Prostate gland (tissue), 2 donors: ENCODE measurements around the gene TJP2. TPM values are rescaled to one million over a fixed set of nuclear protein-coding genes. Genes with fewer than 3 reads are reported as not detected.

Source experiments
- DNase-seq: peaks from one replicate; pipeline ENCODE4 v3.0.0-alpha.2; 2019; ENCODE audit warnings: low spot score
- H3K27ac ChIP-seq, 2 donors: fragments of 200-600 bp; sonication (generic); 2 replicates each; pipeline ENCODE4 v1.5.1; 2017 to 2019
- H3K27me3 ChIP-seq: fragments of 200-600 bp; sonication (generic); replicated peaks from 2 replicates; pipeline ENCODE4 v1.5.1; 2019; ENCODE audit not compliant: insufficient read depth
- H3K36me3 ChIP-seq, 2 donors: fragments of 200-600 bp; sonication (generic); 1 replicate in 1 of 2; 2 replicates in 1 of 2; pipeline versions ENCODE4 v1.5.1 to v1.8.1; 2017 to 2019
- H3K4me1 ChIP-seq: fragments of 200-600 bp; sonication (generic); replicated peaks from 2 replicates; pipeline ENCODE4 v1.5.1; 2019
- H3K4me3 ChIP-seq, 2 donors: fragments of 200-600 bp; sonication (generic); 2 replicates each; pipeline ENCODE4 v1.5.1; 2017 to 2019
- H3K9me3 ChIP-seq: fragments of 200-600 bp; sonication (generic); 2 replicates; pipeline ENCODE4 v1.5.1; 2017
- POLR2A ChIP-seq: fragments of 450-650 bp; IDR thresholded peaks from one replicate; pipeline ENCODE4 v1.6.1; 2016; ENCODE audit warnings: antibody characterized with exemption, mild to moderate bottlenecking
- POLR2AphosphoS5 ChIP-seq: sonication (generic); formaldehyde crosslinking; IDR thresholded peaks from one replicate; pipeline ENCODE4 v1.6.1; 2017; ENCODE audit warnings: antibody characterized with exemption
- WGBS: methylation state at CpG from one replicate; pipeline ENCODE4 v1.1.5; 2018; 5-methylcytosine and 5-hydroxymethylcytosine counted together
- intact Hi-C: fragments of 100-400 bp; cut with DNase I; formaldehyde crosslinking; loops from one replicate; pipeline ENCODE4 v1.14.2; 2022
- total RNA-seq, 2 donors: library from RNA; depleted of rRNA; stranded (reverse); fragments of >200 nt; gene quantifications; one replicate each; pipeline ENCODE4 v1.1.0, GENCODE V29; 2016
- TF ChIP-seq, protein P1 (sequence below), 4 experiments: fragments of 200-600 bp in 2 of 4; fragments of 450-650 bp in 2 of 4; sonication (generic) in 2 of 4; IDR thresholded peaks; 1 replicate in 3 of 4; 2 replicates in 1 of 4; pipeline ENCODE4 v1.5.1; 2016 to 2019; ENCODE audit warnings: antibody characterized with exemption in 4 of 4, mild to moderate bottlenecking in 2 of 4, moderate library complexity in 2 of 4

TJP2 gene
- total RNA-seq, 2 donors from 2014 or later: 117 to 166 TPM

DNA sequence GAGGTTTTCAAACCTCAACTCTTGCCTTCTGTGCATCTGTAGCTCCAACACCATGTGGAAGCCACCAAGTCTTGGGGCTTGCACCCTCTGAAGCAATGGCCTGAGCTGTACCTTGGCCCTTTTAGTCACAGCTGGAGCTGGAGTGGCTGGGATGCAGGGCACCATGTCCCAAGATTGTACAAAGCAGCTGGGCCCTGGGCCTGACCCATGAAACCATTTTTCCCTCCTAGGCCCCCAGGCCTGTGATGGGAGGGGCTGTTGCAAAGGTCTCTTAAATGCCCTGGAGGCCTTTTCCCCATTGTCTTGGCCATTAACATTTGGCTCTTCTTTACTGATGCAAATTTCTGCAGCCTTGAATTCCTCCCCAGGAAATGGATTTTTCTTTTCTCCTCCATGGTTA lies 139.1 kb downstream of the TJP2 start:
- Histone ChIP-seq H3K4me1 (no peaks in the 10 kb centered on the region), H3K4me3 (no peak overlapping the region), H3K9me3 (no peaks in the 10 kb centered on the region), H3K27me3 (no peaks in the 10 kb centered on the region), H3K27ac (no peak overlapping the region), H3K36me3 (no peaks in the 10 kb centered on the region)
- TF ChIP-seq POLR2AphosphoS5 (no peak), POLR2A (no peak)
- TF ChIP-seq, protein P1, sequence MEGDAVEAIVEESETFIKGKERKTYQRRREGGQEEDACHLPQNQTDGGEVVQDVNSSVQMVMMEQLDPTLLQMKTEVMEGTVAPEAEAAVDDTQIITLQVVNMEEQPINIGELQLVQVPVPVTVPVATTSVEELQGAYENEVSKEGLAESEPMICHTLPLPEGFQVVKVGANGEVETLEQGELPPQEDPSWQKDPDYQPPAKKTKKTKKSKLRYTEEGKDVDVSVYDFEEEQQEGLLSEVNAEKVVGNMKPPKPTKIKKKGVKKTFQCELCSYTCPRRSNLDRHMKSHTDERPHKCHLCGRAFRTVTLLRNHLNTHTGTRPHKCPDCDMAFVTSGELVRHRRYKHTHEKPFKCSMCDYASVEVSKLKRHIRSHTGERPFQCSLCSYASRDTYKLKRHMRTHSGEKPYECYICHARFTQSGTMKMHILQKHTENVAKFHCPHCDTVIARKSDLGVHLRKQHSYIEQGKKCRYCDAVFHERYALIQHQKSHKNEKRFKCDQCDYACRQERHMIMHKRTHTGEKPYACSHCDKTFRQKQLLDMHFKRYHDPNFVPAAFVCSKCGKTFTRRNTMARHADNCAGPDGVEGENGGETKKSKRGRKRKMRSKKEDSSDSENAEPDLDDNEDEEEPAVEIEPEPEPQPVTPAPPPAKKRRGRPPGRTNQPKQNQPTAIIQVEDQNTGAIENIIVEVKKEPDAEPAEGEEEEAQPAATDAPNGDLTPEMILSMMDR (IDR thresholded peaks at IDR 0.05): no peak
- intact Hi-C loops: no loop called here
- no peak for DNase-seq

DNA sequence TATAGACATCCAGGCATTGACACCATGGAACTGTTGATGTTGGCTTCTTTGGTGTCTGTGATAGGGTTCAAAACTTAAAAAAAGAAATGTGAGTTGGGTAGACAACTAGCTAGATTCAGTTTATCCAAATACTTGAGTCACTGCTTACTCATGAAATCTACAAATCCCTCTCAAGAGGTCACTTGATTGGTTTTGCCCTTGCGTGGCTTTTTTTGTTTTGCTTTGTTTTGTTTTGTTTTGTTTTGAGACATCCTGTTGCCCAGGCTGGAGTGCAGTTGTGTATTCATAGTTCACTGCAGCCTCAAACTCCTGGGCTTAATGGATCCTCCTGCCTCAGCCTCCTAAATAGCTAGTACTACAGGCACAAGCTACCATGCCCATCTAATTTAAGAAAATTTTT lies 140.5 kb downstream of the TJP2 start:
- Histone ChIP-seq H3K4me3 (no peak overlapping the region), H3K9me3 (no peaks in the 10 kb centered on the region), H3K4me1 (no peaks in the 10 kb centered on the region), H3K36me3 (no peaks in the 10 kb centered on the region), H3K27ac (no peak overlapping the region), H3K27me3 (no peaks in the 10 kb centered on the region)
- 86% methylated on average over 1 of the region's 1 CpG for WGBS
- no peak for DNase-seq
- TF ChIP-seq POLR2AphosphoS5: no peak
- TF ChIP-seq, protein P1 (IDR thresholded peaks at IDR 0.05): no peak
- TF ChIP-seq POLR2A: no peak
- intact Hi-C loops: no loop called here

GRCh38 chr9:69317081-69317480 lies 143.0 kb downstream of the TJP2 start:
- no peak overlapping the region for H3K4me3 ChIP-seq
- H3K27ac ChIP-seq: no peak overlapping the region
- no peaks in the 10 kb centered on the region for H3K4me1 ChIP-seq
- no peaks in the 10 kb centered on the region for H3K9me3 ChIP-seq
- intact Hi-C loops: no loop called here
- no peaks in the 10 kb centered on the region for H3K27me3 ChIP-seq
- no peak for DNase-seq
- 73% methylated on average over 2 of the region's 2 CpGs for WGBS
- no peaks in the 10 kb centered on the region for H3K36me3 ChIP-seq
- TF ChIP-seq, protein P1 (IDR thresholded peaks at IDR 0.05): no peak
- TF ChIP-seq POLR2A: no peak
- no peak for TF ChIP-seq POLR2AphosphoS5

- intact Hi-C loops: no loop called here
These were observed 143.8 kb downstream of the TJP2 start for GRCh38 chr9:69317894-69318293.

More at GRCh38 chr9:69317894-69318293, 143.8 kb downstream of the TJP2 start:
- Histone ChIP-seq H3K9me3 (no peaks in the 10 kb centered on the region), H3K4me3 (no peak overlapping the region), H3K27ac (no peak overlapping the region), H3K27me3 (no peaks in the 10 kb centered on the region), H3K36me3 (no peaks in the 10 kb centered on the region), H3K4me1 (no peaks in the 10 kb centered on the region)
- TF ChIP-seq POLR2A (no peak), POLR2AphosphoS5 (no peak)
- TF ChIP-seq, protein P1 (IDR thresholded peaks at IDR 0.05): no peak
- no peak for DNase-seq
